Mesendoderm (in vitro differentiated cells): ENCODE data around the gene ZNF580.

Experiments used
- DNase-seq: peaks from one replicate; pipeline ENCODE4 v3.0.0; 2013
- H2AK5ac ChIP-seq: 2 replicates; pipeline ENCODE4 v1.6.1; 2013; ENCODE audit warnings: low read length, inconsistent platforms
- H2BK120ac ChIP-seq: 2 replicates; pipeline ENCODE4 v1.6.1; 2013; ENCODE audit warnings: low read depth, mild to moderate bottlenecking, low read length, moderate library complexity, mixed read lengths
- H2BK15ac ChIP-seq: replicated peaks from 2 replicates; pipeline ENCODE4 v1.6.1; 2013; ENCODE audit warnings: low read depth, mild to moderate bottlenecking, moderate library complexity
- H2BK5ac ChIP-seq: 2 replicates; pipeline ENCODE4 v1.6.1; 2013; ENCODE audit warnings: low read length, inconsistent platforms
- H3K18ac ChIP-seq: 2 replicates; pipeline ENCODE4 v1.6.1; 2013; ENCODE audit warnings: mild to moderate bottlenecking, low read length, mixed read lengths
- H3K23ac ChIP-seq: one replicate; pipeline ENCODE4 v1.6.1; 2013; ENCODE audit warnings: low read length
- H3K27ac ChIP-seq: 2 replicates; pipeline ENCODE4 v1.5.1; 2013; ENCODE audit warnings: low read depth, mild to moderate bottlenecking, inconsistent platforms, low read length, moderate library complexity
- H3K27me3 ChIP-seq: 2 replicates; pipeline ENCODE4 v1.6.1; 2013; ENCODE audit warnings: low read length, control low read depth, mild to moderate bottlenecking, inconsistent platforms; ENCODE audit not compliant: insufficient read depth, poor library complexity
- H3K36me3 ChIP-seq: 2 replicates; pipeline ENCODE4 v1.6.1; 2013; ENCODE audit warnings: low read length, inconsistent platforms; ENCODE audit not compliant: control insufficient read depth, insufficient read depth
- H3K4ac ChIP-seq: one replicate; pipeline ENCODE4 v1.6.1; 2013; ENCODE audit warnings: low read depth, mild to moderate bottlenecking, low read length, moderate library complexity
- H3K4me1 ChIP-seq: 2 replicates; pipeline ENCODE4 v1.6.1; 2013; ENCODE audit warnings: low read depth, low read length, inconsistent platforms; ENCODE audit not compliant: control insufficient read depth
- H3K4me2 ChIP-seq: 2 replicates; pipeline ENCODE4 v1.6.1; 2013; ENCODE audit warnings: low read length
- H3K4me3 ChIP-seq: 2 replicates; pipeline ENCODE4 v1.5.1; 2013; ENCODE audit warnings: mild to moderate bottlenecking, low read length
- H3K56ac ChIP-seq: one replicate; pipeline ENCODE4 v1.6.1; 2013; ENCODE audit warnings: low read length
- H3K79me1 ChIP-seq: 2 replicates; pipeline ENCODE4 v1.6.1; 2013; ENCODE audit warnings: low read length, inconsistent platforms
- H3K79me2 ChIP-seq: 2 replicates; pipeline ENCODE4 v1.6.1; 2013; ENCODE audit warnings: mild to moderate bottlenecking, low read length; ENCODE audit not compliant: control insufficient read depth, insufficient read depth
- H3K9ac ChIP-seq: 2 replicates; pipeline ENCODE4 v1.6.1; 2013; ENCODE audit warnings: low read length, inconsistent platforms
- H4K5ac ChIP-seq: one replicate; pipeline ENCODE4 v1.6.1; 2013; ENCODE audit warnings: low read length
- H4K8ac ChIP-seq: one replicate; pipeline ENCODE4 v1.6.1; 2013; ENCODE audit warnings: low read depth, mild to moderate bottlenecking, control low read depth, low read length, moderate library complexity
- WGBS: extraction: QIAGEN DNeasy Blood & Tissue Kit; methylation state at CpG from one replicate; pipeline ENCODE4 v1.1.7; 2013; ENCODE audit warnings: low lambda C conversion rate, missing lambda C conversion rate; ENCODE audit not compliant: insufficient coverage; ENCODE audit errors: extremely low coverage; 5-methylcytosine and 5-hydroxymethylcytosine counted together

Gene ZNF580

GRCh38 chr19:55603581-55604292, 37.1 kb upstream of the ZNF580 start:
- Histone ChIP-seq H3K36me3 (no peaks in the 10 kb centered on the region), H3K23ac (no peak overlapping the region), H4K5ac (no peak overlapping the region), H2AK5ac (no peak overlapping the region), H3K4me3 (no peak overlapping the region), H3K4ac (no peak overlapping the region), H3K27me3 (no peaks in the 10 kb centered on the region), H4K8ac (no peak overlapping the region), H3K27ac (no peak overlapping the region), H3K56ac (peak overlapping the region; percentile 56), H3K4me2 (no peak overlapping the region), H3K4me1 (peaks cover 4% of the 10 kb centered on the region), H3K18ac (no peak overlapping the region), H3K9ac (peak overlapping the region; percentile 32), H2BK15ac (no peak overlapping the region), H3K79me2 (peaks cover 2% of the 10 kb centered on the region), H2BK120ac (no peak overlapping the region), H3K79me1 (peaks cover 12% of the 10 kb centered on the region), H2BK5ac (no peak overlapping the region)
- WGBS: no CpG with 5 or more reads among the region's 22 CpGs
- DNase-seq: peak; percentile 45

- Histone ChIP-seq H3K27ac (peak overlapping the region; percentile 97), H3K4me3 (peak overlapping the region; percentile 12), H3K9ac (peak overlapping the region; percentile 69), H3K36me3 (no peaks in the 10 kb centered on the region), H2BK5ac (no peak overlapping the region), H3K4me1 (peaks cover 4% of the 10 kb centered on the region), H3K4me2 (no peak overlapping the region), H2BK15ac (no peak overlapping the region), H2AK5ac (no peak overlapping the region), H4K5ac (no peak overlapping the region), H4K8ac (no peak overlapping the region), H2BK120ac (no peak overlapping the region), H3K79me2 (peaks cover 2% of the 10 kb centered on the region), H3K56ac (peak overlapping the region; percentile 84), H3K23ac (peak overlapping the region; percentile 24), H3K27me3 (no peaks in the 10 kb centered on the region), H3K4ac (no peak overlapping the region), H3K79me1 (peaks cover 17% of the 10 kb centered on the region), H3K18ac (no peak overlapping the region)
- no CpG with 5 or more reads among the region's 43 CpGs for WGBS
- DNase-seq: peak; percentile 98
Observed at GRCh38 chr19:55605207-55605636, 35.6 kb upstream of the ZNF580 start.

GRCh38 chr19:55605637-55606470, 34.9 kb upstream of the ZNF580 start, which contains the start of gene ZNF865:
TSS of gene ZNF865 (plus strand) at chr19:55605647. CDS start at chr19:55613619, 7,972 bp downstream.
- Histone ChIP-seq H2BK5ac (peak within 1 kb of the TSS; percentile 92), H4K8ac (no peak within 1 kb of the TSS), H3K18ac (peak within 1 kb of the TSS; percentile 93), H3K4me2 (peak within 1 kb of the TSS; percentile 94), H3K4ac (peak within 1 kb of the TSS; percentile 96), H4K5ac (peak within 1 kb of the TSS; percentile 81), H3K9ac (peak within 1 kb of the TSS; percentile 90), H3K79me2 (peaks cover 2% of the 10 kb centered on the region), H2BK120ac (peak within 1 kb of the TSS; percentile 73), H3K23ac (peak within 1 kb of the TSS; percentile 80), H2AK5ac (peak within 1 kb of the TSS; percentile 97), H3K27me3 (no peaks in the 10 kb centered on the region), H3K36me3 (no peaks in the 10 kb centered on the region), H2BK15ac (no peak within 1 kb of the TSS), H3K56ac (peak within 1 kb of the TSS; percentile 98), H3K4me1 (peaks cover 4% of the 10 kb centered on the region), H3K27ac (peak within 1 kb of the TSS; percentile 98), H3K79me1 (peaks cover 17% of the 10 kb centered on the region), H3K4me3 (peak within 1 kb of the TSS; percentile 86)
- DNase-seq: peak; percentile 97
- WGBS: no CpG with 5 or more reads among the region's 44 CpGs

GRCh38 chr19:55606471-55606787, 34.4 kb upstream of the ZNF580 start:
- DNase-seq: no peak
- WGBS: no CpG with 5 or more reads among the region's 12 CpGs

GRCh38 chr19:55606817-55607216, 34.0 kb upstream of the ZNF580 start:
- H2AK5ac ChIP-seq: no peak overlapping the region
- H3K4me1 ChIP-seq: peaks cover 4% of the 10 kb centered on the region
- H3K23ac ChIP-seq: peak overlapping the region; percentile 3
- peak overlapping the region; percentile 79 for H3K4me2 ChIP-seq
- H2BK15ac ChIP-seq: no peak overlapping the region
- no peak for DNase-seq
- H4K8ac ChIP-seq: no peak overlapping the region
- H3K27ac ChIP-seq: no peak overlapping the region
- peak overlapping the region; percentile 85 for H3K9ac ChIP-seq
- peaks cover 17% of the 10 kb centered on the region for H3K79me1 ChIP-seq
- no peak overlapping the region for H3K4me3 ChIP-seq
- H3K27me3 ChIP-seq: no peaks in the 10 kb centered on the region
- no CpG with 5 or more reads among the region's 9 CpGs for WGBS
- H3K4ac ChIP-seq: no peak overlapping the region
- peaks cover 2% of the 10 kb centered on the region for H3K79me2 ChIP-seq
- no peak overlapping the region for H4K5ac ChIP-seq
- H3K56ac ChIP-seq: peak overlapping the region; percentile 92
- H3K36me3 ChIP-seq: no peaks in the 10 kb centered on the region
- no peak overlapping the region for H3K18ac ChIP-seq
- H2BK120ac ChIP-seq: no peak overlapping the region
- no peak overlapping the region for H2BK5ac ChIP-seq

More at GRCh38 chr19:55606471-55606787, 34.4 kb upstream of the ZNF580 start:
- no peaks in the 10 kb centered on the region for H3K36me3 ChIP-seq
- H3K79me2 ChIP-seq: peaks cover 2% of the 10 kb centered on the region
- H2BK120ac ChIP-seq: no peak overlapping the region
- no peak overlapping the region for H3K18ac ChIP-seq
- H3K79me1 ChIP-seq: peaks cover 17% of the 10 kb centered on the region
- H3K4ac ChIP-seq: no peak overlapping the region
- no peaks in the 10 kb centered on the region for H3K27me3 ChIP-seq
- peak overlapping the region; percentile 3 for H3K23ac ChIP-seq
- no peak overlapping the region for H2BK5ac ChIP-seq
- H3K4me3 ChIP-seq: peak overlapping the region; percentile 20
- H4K5ac ChIP-seq: no peak overlapping the region
- no peak overlapping the region for H2BK15ac ChIP-seq
- H3K9ac ChIP-seq: peak overlapping the region; percentile 85
- H3K4me2 ChIP-seq: peak overlapping the region; percentile 79
- H4K8ac ChIP-seq: no peak overlapping the region
- H3K56ac ChIP-seq: peak overlapping the region; percentile 92
- peaks cover 4% of the 10 kb centered on the region for H3K4me1 ChIP-seq
- H2AK5ac ChIP-seq: no peak overlapping the region
- no peak overlapping the region for H3K27ac ChIP-seq
